ENCODE measurements around the gene SLC39A1.

DNA sequence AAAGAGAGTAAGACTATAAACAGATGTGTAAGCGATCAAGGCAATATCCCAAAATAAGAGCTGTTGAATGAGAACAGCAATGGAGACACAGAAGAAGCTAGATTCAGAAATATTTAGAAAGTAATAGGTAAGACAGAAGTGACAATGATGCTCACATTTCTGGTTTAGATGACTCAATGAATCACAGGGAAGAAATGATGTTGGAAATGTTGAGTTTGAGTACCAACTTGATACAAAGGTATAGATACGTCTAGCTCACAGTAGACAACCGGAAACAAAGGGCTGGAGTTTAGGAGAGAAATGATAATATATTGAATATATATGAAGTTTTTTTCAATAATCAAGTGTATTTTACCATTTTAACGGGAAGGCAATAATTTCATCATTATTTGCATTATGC lies 47.0 kb downstream of the SLC39A1 start:
- TF ChIP-seq, protein P1, sequence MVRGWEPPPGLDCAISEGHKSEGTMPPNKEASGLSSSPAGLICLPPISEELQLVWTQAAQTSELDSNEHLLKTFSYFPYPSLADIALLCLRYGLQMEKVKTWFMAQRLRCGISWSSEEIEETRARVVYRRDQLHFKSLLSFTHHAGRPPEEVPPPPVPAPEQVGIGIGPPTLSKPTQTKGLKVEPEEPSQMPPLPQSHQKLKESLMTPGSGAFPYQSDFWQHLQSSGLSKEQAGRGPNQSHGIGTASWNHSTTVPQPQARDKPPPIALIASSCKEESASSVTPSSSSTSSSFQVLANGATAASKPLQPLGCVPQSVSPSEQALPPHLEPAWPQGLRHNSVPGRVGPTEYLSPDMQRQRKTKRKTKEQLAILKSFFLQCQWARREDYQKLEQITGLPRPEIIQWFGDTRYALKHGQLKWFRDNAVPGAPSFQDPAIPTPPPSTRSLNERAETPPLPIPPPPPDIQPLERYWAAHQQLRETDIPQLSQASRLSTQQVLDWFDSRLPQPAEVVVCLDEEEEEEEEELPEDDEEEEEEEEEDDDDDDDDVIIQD (CRISPR knock-in tag; IDR thresholded peaks at IDR 0.05) = no peak
- TF ChIP-seq L3MBTL2 (IDR thresholded peaks at IDR 0.05) (no peak), EZH2 (IDR thresholded peaks at IDR 0.05; ENCODE audit: borderline replicate concordance, low read depth, low read length) (no peak), CXXC5 (CRISPR knock-in tag; IDR thresholded peaks at IDR 0.05) (no peak)
- TF ChIP-seq, protein P2, sequence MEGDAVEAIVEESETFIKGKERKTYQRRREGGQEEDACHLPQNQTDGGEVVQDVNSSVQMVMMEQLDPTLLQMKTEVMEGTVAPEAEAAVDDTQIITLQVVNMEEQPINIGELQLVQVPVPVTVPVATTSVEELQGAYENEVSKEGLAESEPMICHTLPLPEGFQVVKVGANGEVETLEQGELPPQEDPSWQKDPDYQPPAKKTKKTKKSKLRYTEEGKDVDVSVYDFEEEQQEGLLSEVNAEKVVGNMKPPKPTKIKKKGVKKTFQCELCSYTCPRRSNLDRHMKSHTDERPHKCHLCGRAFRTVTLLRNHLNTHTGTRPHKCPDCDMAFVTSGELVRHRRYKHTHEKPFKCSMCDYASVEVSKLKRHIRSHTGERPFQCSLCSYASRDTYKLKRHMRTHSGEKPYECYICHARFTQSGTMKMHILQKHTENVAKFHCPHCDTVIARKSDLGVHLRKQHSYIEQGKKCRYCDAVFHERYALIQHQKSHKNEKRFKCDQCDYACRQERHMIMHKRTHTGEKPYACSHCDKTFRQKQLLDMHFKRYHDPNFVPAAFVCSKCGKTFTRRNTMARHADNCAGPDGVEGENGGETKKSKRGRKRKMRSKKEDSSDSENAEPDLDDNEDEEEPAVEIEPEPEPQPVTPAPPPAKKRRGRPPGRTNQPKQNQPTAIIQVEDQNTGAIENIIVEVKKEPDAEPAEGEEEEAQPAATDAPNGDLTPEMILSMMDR (IDR thresholded peaks at IDR 0.05 in 2 of 3, conservative IDR thresholded peaks at IDR 0.05 in 1 of 3; ENCODE audit: insufficient read depth in 2 of 3, low read depth in 1 of 3, low read length in 3 of 3) = no peak
